CD4-positive, alpha-beta T cell treated with Interleukin-2 at 100 ng/mL for 4 hours (primary cell): Measurements from ENCODE around the gene ANAPC7.
"Not testable (repeated sequence)": the region's sequence is repeated elsewhere in the genome, so short reads cannot be mapped to it uniquely, and the experiment has no call there.

Source experiments
- DNase-seq: peaks from one replicate; pipeline ENCODE4 v3.0.0-alpha.2; 2020; ENCODE audit warnings: low spot score

Gene ANAPC7

GRCh38 chr12:110403146-110403975 lies at the start of gene ANAPC7:
Gene ANAPC7 (minus strand): TSS chr12:110403708. CDS start chr12:110403627, 81 bp downstream.
- DNase-seq, result peak; percentile 90

GRCh38 chr12:110451263-110451662 lies 47.8 kb upstream of the ANAPC7 start:
- no peak for DNase-seq

- DNase-seq, result peak; percentile 94
Measured at GRCh38 chr12:110449799-110450497, 46.4 kb upstream of the ANAPC7 start, which contains the start of gene ARPC3. Gene ARPC3 (minus strand): TSS chr12:110450337. CDS start chr12:110450260, 77 bp downstream.

GRCh38 chr12:110444455-110444854 lies 40.9 kb upstream of the ANAPC7 start:
- DNase-seq, result no peak

GRCh38 chr12:110436231-110436630 lies 32.7 kb upstream of the ANAPC7 start:
- no peak for DNase-seq

- DNase-seq, result no peak
Measured at GRCh38 chr12:110431957-110432587, 28.6 kb upstream of the ANAPC7 start.

- not testable (repeated sequence) for DNase-seq
Measured at GRCh38 chr12:110429676-110430075, 26.2 kb upstream of the ANAPC7 start.

- no peak for DNase-seq
Measured at GRCh38 chr12:110426406-110426805, 22.9 kb upstream of the ANAPC7 start.

- DNase-seq, result no peak
Measured at GRCh38 chr12:110424237-110424636, 20.7 kb upstream of the ANAPC7 start.

- DNase-seq, result no peak
Measured at GRCh38 chr12:110421701-110422100, 18.2 kb upstream of the ANAPC7 start.

- no peak for DNase-seq
Measured at GRCh38 chr12:110421159-110421661, 17.7 kb upstream of the ANAPC7 start.

GRCh38 chr12:110420644-110421043 lies 17.1 kb upstream of the ANAPC7 start:
- not testable (repeated sequence) for DNase-seq

GRCh38 chr12:110417113-110417512 lies 13.6 kb upstream of the ANAPC7 start:
- not testable (repeated sequence) for DNase-seq

- not testable (repeated sequence) for DNase-seq
Measured at GRCh38 chr12:110410086-110410485, 6.6 kb upstream of the ANAPC7 start.

GRCh38 chr12:110405126-110405662 lies 1.7 kb upstream of the ANAPC7 start:
- DNase-seq, result not testable (repeated sequence)

- DNase-seq, result peak; percentile 83
Measured at GRCh38 chr12:110403976-110404682, 621 bp upstream of the ANAPC7 start.

GRCh38 chr12:110382683-110383082 lies 20.8 kb downstream of the ANAPC7 start:
- no peak for DNase-seq

- no peak for DNase-seq
Measured at GRCh38 chr12:110379631-110380030, 23.9 kb downstream of the ANAPC7 start.

GRCh38 chr12:110379197-110379596 lies 24.3 kb downstream of the ANAPC7 start:
- DNase-seq, result no peak

GRCh38 chr12:110378131-110378790 lies 25.2 kb downstream of the ANAPC7 start:
- not testable (repeated sequence) for DNase-seq
